IMR-90 (cell line): Measurements from ENCODE around the gene CCDC60. TPM values are rescaled to one million over a fixed set of nuclear protein-coding genes. Genes with fewer than 3 reads are reported as not detected.
"Not testable (repeated sequence)": the region's sequence is repeated elsewhere in the genome, so short reads cannot be mapped to it uniquely, and the experiment has no call there.

Experiments used
- ATAC-seq: fragments of 200-7000 bp; cut with Tn5 transposase; 2 replicates; pipeline ENCODE4 v1.9.1; 2020; ENCODE audit warnings: low read depth, mild to moderate bottlenecking, moderate library complexity
- BruUV-seq: library from RNA; stranded (reverse); fragments of 400-500 nt; replicated peaks from 2 replicates; lab custom pipeline; 2021; lab: Mats Ljungman, UMichigan
- CTCF ChIA-PET: fragments of 300-600 bp; formaldehyde crosslinking; extraction: SDS; loops from one replicate; lab custom pipeline; 2021; ENCODE audit warnings: antibody characterized with exemption; lab: Yijun Ruan, JAX
- POLR2A ChIA-PET: fragments of 300-600 bp; sonication (Branson Sonifier 250); formaldehyde crosslinking; loops from one replicate; lab custom pipeline; 2022; ENCODE audit warnings: antibody characterized with exemption; ENCODE audit not compliant: unreplicated experiment; lab: Charles Lee
- DNase-seq: peaks from one replicate; pipeline ENCODE4 v3.0.0; 2013
- H2AFZ ChIP-seq: replicated peaks from 2 replicates; pipeline ENCODE3; 2013; ENCODE audit warnings: low read length, mild to moderate bottlenecking; ENCODE audit not compliant: poor library complexity
- H2AK5ac ChIP-seq: 2 replicates; pipeline ENCODE4 v1.6.1; 2013; ENCODE audit warnings: low read depth, low read length, inconsistent platforms
- H2AK9ac ChIP-seq: replicated peaks from 2 replicates; pipeline ENCODE3; 2013; ENCODE audit warnings: mild to moderate bottlenecking, low read depth, low read length, moderate library complexity; ENCODE audit not compliant: poor library complexity
- H2BK120ac ChIP-seq: 2 replicates; pipeline ENCODE4 v1.6.1; 2013; ENCODE audit warnings: low read depth, low read length, inconsistent platforms
- H2BK15ac ChIP-seq: 3 replicates; pipeline ENCODE4 v1.6.1; 2013; ENCODE audit warnings: low read depth, low read length, inconsistent platforms
- H2BK20ac ChIP-seq: 2 replicates; pipeline ENCODE4 v1.6.1; 2013; ENCODE audit warnings: low read depth, mild to moderate bottlenecking, inconsistent platforms, low read length, moderate library complexity
- H2BK5ac ChIP-seq: 2 replicates; pipeline ENCODE4 v1.6.1; 2013; ENCODE audit warnings: mild to moderate bottlenecking, low read depth, low read length, inconsistent platforms; ENCODE audit not compliant: poor library complexity, severe bottlenecking
- H3K14ac ChIP-seq: replicated peaks from 2 replicates; pipeline ENCODE4 v1.6.1; 2013; ENCODE audit warnings: low read depth, low read length, inconsistent platforms
- H3K18ac ChIP-seq: 2 replicates; pipeline ENCODE4 v1.6.1; 2013; ENCODE audit warnings: low read depth, low read length, control low read depth
- H3K23ac ChIP-seq: 2 replicates; pipeline ENCODE4 v1.6.1; 2013; ENCODE audit warnings: low read depth, low read length, inconsistent platforms
- H3K27ac ChIP-seq: 2 replicates; pipeline ENCODE4 v1.5.1; 2013; ENCODE audit warnings: mild to moderate bottlenecking, control low read depth, low read length; ENCODE audit not compliant: insufficient read depth
- H3K27me3 ChIP-seq: 2 replicates; pipeline ENCODE4 v1.6.1; 2013; ENCODE audit warnings: low read length; ENCODE audit not compliant: control insufficient read depth, insufficient read depth
- H3K36me3 ChIP-seq: 2 replicates; pipeline ENCODE4 v1.6.1; 2013; ENCODE audit warnings: low read length, mixed read lengths; ENCODE audit not compliant: control insufficient read depth, insufficient read depth
- H3K4ac ChIP-seq: 2 replicates; pipeline ENCODE4 v1.6.1; 2013; ENCODE audit warnings: low read depth, low read length, inconsistent platforms
- H3K4me1 ChIP-seq: 2 replicates; pipeline ENCODE4 v1.6.1; 2013; ENCODE audit warnings: low read length, mixed read lengths; ENCODE audit not compliant: control insufficient read depth, insufficient read depth
- H3K4me2 ChIP-seq: 2 replicates; pipeline ENCODE4 v1.6.1; 2013; ENCODE audit warnings: low read depth, mild to moderate bottlenecking, control low read depth, low read length, moderate library complexity
- H3K4me3 ChIP-seq: 2 replicates; pipeline ENCODE4 v1.5.1; 2013; ENCODE audit warnings: low read depth, mild to moderate bottlenecking, control low read depth, low read length, moderate library complexity; ENCODE audit not compliant: insufficient read depth
- H3K56ac ChIP-seq: 2 replicates; pipeline ENCODE4 v1.6.1; 2013; ENCODE audit warnings: low read length, inconsistent platforms; ENCODE audit not compliant: insufficient read depth; ENCODE audit errors: extremely low read depth
- H3K79me1 ChIP-seq, 2 experiments: 2 replicates each; pipeline ENCODE4 v1.6.1; 2013; ENCODE audit warnings: low read length in 2 of 2, inconsistent platforms in 1 of 2, low read depth in 1 of 2
- H3K9ac ChIP-seq: 2 replicates; pipeline ENCODE4 v1.6.1; 2013; ENCODE audit warnings: low read depth, low read length, control low read depth
- H3K9me1 ChIP-seq: 2 replicates; pipeline ENCODE4 v1.6.1; 2013; ENCODE audit warnings: low read length, inconsistent platforms; ENCODE audit not compliant: insufficient read depth
- H3K9me3 ChIP-seq: 2 replicates; pipeline ENCODE4 v1.6.1; 2013; ENCODE audit warnings: low read length; ENCODE audit not compliant: control insufficient read depth, insufficient read depth
- H4K20me1 ChIP-seq: 2 replicates; pipeline ENCODE4 v1.6.1; 2013; ENCODE audit warnings: low read length, inconsistent platforms; ENCODE audit not compliant: insufficient read depth
- H4K5ac ChIP-seq: 2 replicates; pipeline ENCODE4 v1.6.1; 2013; ENCODE audit warnings: mild to moderate bottlenecking, low read depth, low read length, control low read depth
- H4K8ac ChIP-seq, 2 experiments: 2 replicates each; pipeline ENCODE4 v1.6.1; 2013; ENCODE audit warnings: low read depth in 2 of 2, low read length in 2 of 2, control low read depth in 1 of 2, inconsistent platforms in 1 of 2
- H4K91ac ChIP-seq: 2 replicates; pipeline ENCODE4 v1.6.1; 2013; ENCODE audit warnings: low read depth, low read length, inconsistent platforms; ENCODE audit not compliant: insufficient read depth
- WGBS, 2 experiments: methylation state at CpG; one replicate each; pipeline versions ENCODE4 v1.1.5 to v1.1.7; 2013; ENCODE audit warnings: missing lambda C conversion rate in 2 of 2; ENCODE audit not compliant: insufficient read length in 1 of 2; ENCODE audit errors: extremely low coverage in 2 of 2; 5-methylcytosine and 5-hydroxymethylcytosine counted together
- dilution Hi-C: fragments of 300-500 bp; cut with HindIII; formaldehyde crosslinking; loops from one replicate; pipeline ENCODE4 v1.14.3; 2018; ENCODE audit warnings: low sequenced_read_pairs; ENCODE audit not compliant: unreplicated experiment
- in situ Hi-C: fragments of 300-500 bp; cut with MboI; formaldehyde crosslinking; loops from 3 replicates; pipeline ENCODE4 v1.14.3; 2019; ENCODE audit warnings: low sequenced_read_pairs, inconsistent platforms, mixed read lengths
- intact Hi-C: fragments of 100-400 bp; cut with micrococcal nuclease; formaldehyde crosslinking; loops from 2 replicates; pipeline ENCODE4 v1.10.0; 2022
- polyA plus RNA-seq, 3 experiments: library from polyadenylated mRNA; depleted of rRNA; stranded (reverse); fragments of >200 nt; gene quantifications; 2 replicates each; pipeline ENCODE4 v1.2.3, GENCODE V29; 2012; ENCODE audit warnings: low replicate concordance in 1 of 3
- total RNA-seq: library from RNA; depleted of rRNA; stranded (reverse); fragments of >200 nt; gene quantifications from 2 replicates; pipeline ENCODE4 v1.2.3, GENCODE V29; 2012

The CCDC60 gene
- total and polyA plus RNA-seq, 2 of the 4 experiments (the other 2 are of a cell fraction) = not detected

DNA sequence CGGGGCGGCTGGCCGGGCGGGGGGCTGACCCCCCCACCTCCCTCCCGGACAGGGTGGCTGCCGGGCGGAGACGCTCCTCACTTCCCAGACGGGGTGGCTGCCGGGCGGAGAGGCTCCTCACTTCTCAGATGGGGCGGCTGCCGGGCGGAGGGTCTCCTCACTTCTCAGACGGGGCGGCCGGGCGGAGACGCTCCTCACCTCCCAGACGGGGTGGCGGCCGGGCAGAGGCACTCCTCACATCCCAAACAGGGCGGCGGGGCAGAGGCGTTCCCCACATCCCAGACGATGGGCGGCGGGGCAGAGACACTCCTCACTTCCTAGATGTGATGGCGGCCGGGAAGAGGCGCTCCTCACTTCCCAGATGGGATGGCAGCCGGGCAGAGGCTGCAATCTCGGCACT is 25.8 kb downstream of the CCDC60 start:
- CTCF ChIA-PET, H4K20me1 ChIP-seq, H2BK20ac ChIP-seq, H3K4me1 ChIP-seq, H3K79me1 ChIP-seq, H3K4me2 ChIP-seq, dilution Hi-C loops, H2BK120ac ChIP-seq, POLR2A ChIA-PET, H2AK9ac ChIP-seq, H3K23ac ChIP-seq, H3K27me3 ChIP-seq, H3K27ac ChIP-seq, H2BK5ac ChIP-seq, H3K4me3 ChIP-seq, in situ Hi-C loops, H3K9me3 ChIP-seq, H3K9me1 ChIP-seq, H4K8ac ChIP-seq, intact Hi-C loops, H2AFZ ChIP-seq, H3K14ac ChIP-seq, H3K4ac ChIP-seq, H3K9ac ChIP-seq, ATAC-seq, H4K91ac ChIP-seq, BruUV-seq, H2AK5ac ChIP-seq, H3K36me3 ChIP-seq, H3K56ac ChIP-seq, H3K18ac ChIP-seq, H4K5ac ChIP-seq, DNase-seq, H2BK15ac ChIP-seq: not testable (repeated sequence)
- WGBS, 2 experiments = no CpG with 5 or more reads among the region's 33 CpGs
